OCI-LY1 (cell line): ENCODE measurements around the gene MAP1LC3A.

ENCODE experiments used
- CTCF ChIP-seq: fragments of 200-600 bp; sonication (generic), shearing (Covaris generic); IDR thresholded peaks from 2 replicates; pipeline ENCODE4 v1.5.1; 2017; ENCODE audit warnings: mild to moderate bottlenecking, antibody characterized with exemption, low read length, moderate library complexity, mixed read lengths
- EZH2 ChIP-seq: fragments of 200-600 bp; sonication (generic), shearing (Covaris generic); IDR thresholded peaks from 2 replicates; pipeline ENCODE4 v1.8.0; 2017; ENCODE audit warnings: borderline replicate concordance, mixed run types, mild to moderate bottlenecking, antibody characterized with exemption, low read length, moderate library complexity, mixed read lengths

- TF ChIP-seq CTCF, result no peak
- TF ChIP-seq EZH2, result no peak
These were observed 45.5 kb upstream of the MAP1LC3A start for GRCh38 chr20:34512955-34513419.
